Osteoblast (primary cell): Measurements from ENCODE around the gene CHORDC1. TPM values are rescaled to one million over a fixed set of nuclear protein-coding genes. Genes with fewer than 3 reads are reported as not detected.
"Not testable (repeated sequence)": the region's sequence is repeated elsewhere in the genome, so short reads cannot be mapped to it uniquely, and the experiment has no call there.

Experiments
- DNase-seq: peaks from one replicate; pipeline ENCODE4 v3.0.0; 2011; ENCODE audit warnings: low spot score, mixed read lengths; ENCODE audit not compliant: insufficient read length; ENCODE audit errors: missing footprints
- H2AFZ ChIP-seq: 2 replicates; pipeline ENCODE4 v1.6.0; 2011; ENCODE audit warnings: mild to moderate bottlenecking, low read length
- H3K27ac ChIP-seq: 2 replicates; pipeline ENCODE4 v1.5.1; 2011; ENCODE audit warnings: mild to moderate bottlenecking, low read depth, low read length, moderate library complexity
- H3K27me3 ChIP-seq: 2 replicates; pipeline ENCODE4 v1.6.0; 2012; ENCODE audit warnings: mild to moderate bottlenecking, control low read depth, inconsistent platforms, low read length, moderate library complexity; ENCODE audit not compliant: insufficient read depth
- H3K36me3 ChIP-seq: 2 replicates; pipeline ENCODE4 v1.5.1; 2011; ENCODE audit warnings: mild to moderate bottlenecking, low read length, control low read depth, moderate library complexity; ENCODE audit not compliant: insufficient read depth
- H3K4me1 ChIP-seq: 2 replicates; pipeline ENCODE4 v1.5.1; 2011; ENCODE audit warnings: mild to moderate bottlenecking, low read length, control low read depth, moderate library complexity; ENCODE audit not compliant: insufficient read depth
- H3K4me2 ChIP-seq: 2 replicates; pipeline ENCODE4 v1.6.0; 2011; ENCODE audit warnings: mild to moderate bottlenecking, low read length; ENCODE audit not compliant: insufficient read depth
- H3K4me3 ChIP-seq: fragments of 200-600 bp; sonication (generic); 3 replicates; pipeline ENCODE4 v1.5.1; 2012; ENCODE audit warnings: mild to moderate bottlenecking, low read length, inconsistent platforms; ENCODE audit not compliant: insufficient read depth
- H3K79me2 ChIP-seq: 2 replicates; pipeline ENCODE4 v1.6.0; 2012; ENCODE audit warnings: mild to moderate bottlenecking, low read length, control low read depth, inconsistent platforms; ENCODE audit not compliant: insufficient read depth
- H3K9me3 ChIP-seq: 2 replicates; pipeline ENCODE4 v1.5.1; 2011; ENCODE audit warnings: low read depth, low read length, control low read depth
- H4K20me1 ChIP-seq: 2 replicates; pipeline ENCODE4 v1.6.0; 2012; ENCODE audit warnings: mild to moderate bottlenecking, low read length, control low read depth; ENCODE audit not compliant: insufficient read depth
- total RNA-seq: library from RNA; depleted of rRNA; stranded (reverse); fragments of >200 nt; gene quantifications from 2 replicates; pipeline ENCODE4 v1.2.3, GENCODE V29; 2012
- TF ChIP-seq, protein P1 (sequence below): IDR thresholded peaks from 2 replicates; pipeline ENCODE4 v1.5.1; 2011; ENCODE audit warnings: mild to moderate bottlenecking, low read depth, low read length, moderate library complexity; ENCODE audit errors: extremely low read depth

CHORDC1 gene
- total RNA-seq, 1 donor: 17.4 TPM

DNA sequence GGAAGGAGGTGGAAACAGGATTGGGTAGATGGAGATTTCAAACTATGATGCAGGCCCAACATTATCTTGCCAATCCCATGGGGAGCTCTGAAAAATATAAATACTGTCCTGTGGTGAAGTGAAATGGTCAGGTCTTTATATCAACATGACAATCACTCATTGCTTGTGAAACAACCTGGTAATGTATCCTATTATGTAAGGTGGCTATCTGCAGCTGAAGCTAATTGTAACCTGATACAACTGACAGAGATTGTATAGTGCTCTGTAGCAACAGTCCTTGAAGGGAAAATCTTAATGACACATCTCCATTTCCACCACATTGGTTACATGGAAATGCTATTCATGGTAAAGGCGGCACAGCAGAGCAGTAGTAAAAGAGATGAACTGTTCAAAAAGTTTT is 20.7 kb upstream of the CHORDC1 start:
- H3K27ac ChIP-seq: no peak overlapping the region
- no peak overlapping the region for H3K4me2 ChIP-seq
- H3K9me3 ChIP-seq: no peaks in the 10 kb centered on the region
- no peak overlapping the region for H3K4me3 ChIP-seq
- no peaks in the 10 kb centered on the region for H3K36me3 ChIP-seq
- no peak overlapping the region for H2AFZ ChIP-seq
- no peaks in the 10 kb centered on the region for H3K27me3 ChIP-seq
- H4K20me1 ChIP-seq: no peaks in the 10 kb centered on the region
- TF ChIP-seq, protein P1, sequence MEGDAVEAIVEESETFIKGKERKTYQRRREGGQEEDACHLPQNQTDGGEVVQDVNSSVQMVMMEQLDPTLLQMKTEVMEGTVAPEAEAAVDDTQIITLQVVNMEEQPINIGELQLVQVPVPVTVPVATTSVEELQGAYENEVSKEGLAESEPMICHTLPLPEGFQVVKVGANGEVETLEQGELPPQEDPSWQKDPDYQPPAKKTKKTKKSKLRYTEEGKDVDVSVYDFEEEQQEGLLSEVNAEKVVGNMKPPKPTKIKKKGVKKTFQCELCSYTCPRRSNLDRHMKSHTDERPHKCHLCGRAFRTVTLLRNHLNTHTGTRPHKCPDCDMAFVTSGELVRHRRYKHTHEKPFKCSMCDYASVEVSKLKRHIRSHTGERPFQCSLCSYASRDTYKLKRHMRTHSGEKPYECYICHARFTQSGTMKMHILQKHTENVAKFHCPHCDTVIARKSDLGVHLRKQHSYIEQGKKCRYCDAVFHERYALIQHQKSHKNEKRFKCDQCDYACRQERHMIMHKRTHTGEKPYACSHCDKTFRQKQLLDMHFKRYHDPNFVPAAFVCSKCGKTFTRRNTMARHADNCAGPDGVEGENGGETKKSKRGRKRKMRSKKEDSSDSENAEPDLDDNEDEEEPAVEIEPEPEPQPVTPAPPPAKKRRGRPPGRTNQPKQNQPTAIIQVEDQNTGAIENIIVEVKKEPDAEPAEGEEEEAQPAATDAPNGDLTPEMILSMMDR: no peak
- no peaks in the 10 kb centered on the region for H3K4me1 ChIP-seq
- DNase-seq: no peak
- H3K79me2 ChIP-seq: no peaks in the 10 kb centered on the region

DNA sequence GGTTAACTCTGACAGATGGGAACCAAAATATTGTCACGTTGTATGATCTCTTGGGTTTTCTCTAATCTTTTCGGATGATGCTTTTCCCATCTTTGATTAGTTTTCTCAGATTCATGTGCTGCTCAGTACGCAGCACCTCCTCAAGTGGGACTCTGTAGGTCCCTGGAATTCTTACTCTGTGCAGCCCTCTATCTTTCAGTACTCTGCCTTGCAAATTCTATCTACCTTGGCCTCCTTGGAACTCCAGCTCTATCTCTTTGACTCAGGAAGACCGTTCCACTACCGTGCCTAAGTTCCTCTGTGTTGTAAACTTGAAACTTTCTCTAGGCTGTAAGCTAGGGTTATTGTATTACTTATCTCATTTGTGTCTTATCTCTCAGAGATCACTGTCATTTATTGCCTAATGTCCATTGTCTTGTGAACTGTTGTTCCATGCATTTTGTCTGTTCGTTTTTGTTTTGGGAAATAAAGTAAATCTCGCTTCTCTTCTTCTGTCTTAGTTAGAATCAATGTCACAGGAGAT is 20.1 kb upstream of the CHORDC1 start:
- no peaks in the 10 kb centered on the region for H3K79me2 ChIP-seq
- H3K4me1 ChIP-seq: no peaks in the 10 kb centered on the region
- H3K4me3 ChIP-seq: no peak overlapping the region
- no peak for DNase-seq
- H3K27ac ChIP-seq: no peak overlapping the region
- H2AFZ ChIP-seq: no peak overlapping the region
- H4K20me1 ChIP-seq: no peaks in the 10 kb centered on the region
- no peaks in the 10 kb centered on the region for H3K36me3 ChIP-seq
- no peaks in the 10 kb centered on the region for H3K9me3 ChIP-seq
- TF ChIP-seq, protein P1: no peak
- no peak overlapping the region for H3K4me2 ChIP-seq
- no peaks in the 10 kb centered on the region for H3K27me3 ChIP-seq

DNA sequence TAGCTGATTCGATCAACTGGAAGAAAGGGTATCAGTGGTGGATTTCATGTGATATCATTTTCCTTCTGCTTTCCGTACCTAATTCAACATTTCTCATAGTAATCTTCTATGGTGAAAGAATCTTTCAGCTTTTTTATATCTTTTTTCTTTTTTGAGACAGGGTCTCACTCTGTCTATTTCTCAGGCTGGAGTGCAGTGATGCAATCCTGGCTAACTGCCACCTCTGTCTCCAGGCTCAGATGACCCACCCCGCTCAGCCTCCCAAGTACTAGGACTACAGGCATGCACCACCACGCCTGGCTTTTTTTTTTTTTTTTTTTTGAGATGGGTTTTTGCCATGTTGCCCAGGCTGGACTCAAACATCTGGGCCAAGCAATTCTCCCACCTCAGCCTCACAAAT is 18.6 kb upstream of the CHORDC1 start:
- TF ChIP-seq, protein P1: no peak
- H3K9me3 ChIP-seq: no peaks in the 10 kb centered on the region
- H3K27me3 ChIP-seq: no peaks in the 10 kb centered on the region
- H3K27ac ChIP-seq: no peak overlapping the region
- no peaks in the 10 kb centered on the region for H3K4me1 ChIP-seq
- H3K4me2 ChIP-seq: no peak overlapping the region
- no peak overlapping the region for H3K4me3 ChIP-seq
- H4K20me1 ChIP-seq: no peaks in the 10 kb centered on the region
- H3K79me2 ChIP-seq: no peaks in the 10 kb centered on the region
- H3K36me3 ChIP-seq: no peaks in the 10 kb centered on the region
- no peak overlapping the region for H2AFZ ChIP-seq
- no peak for DNase-seq

DNA sequence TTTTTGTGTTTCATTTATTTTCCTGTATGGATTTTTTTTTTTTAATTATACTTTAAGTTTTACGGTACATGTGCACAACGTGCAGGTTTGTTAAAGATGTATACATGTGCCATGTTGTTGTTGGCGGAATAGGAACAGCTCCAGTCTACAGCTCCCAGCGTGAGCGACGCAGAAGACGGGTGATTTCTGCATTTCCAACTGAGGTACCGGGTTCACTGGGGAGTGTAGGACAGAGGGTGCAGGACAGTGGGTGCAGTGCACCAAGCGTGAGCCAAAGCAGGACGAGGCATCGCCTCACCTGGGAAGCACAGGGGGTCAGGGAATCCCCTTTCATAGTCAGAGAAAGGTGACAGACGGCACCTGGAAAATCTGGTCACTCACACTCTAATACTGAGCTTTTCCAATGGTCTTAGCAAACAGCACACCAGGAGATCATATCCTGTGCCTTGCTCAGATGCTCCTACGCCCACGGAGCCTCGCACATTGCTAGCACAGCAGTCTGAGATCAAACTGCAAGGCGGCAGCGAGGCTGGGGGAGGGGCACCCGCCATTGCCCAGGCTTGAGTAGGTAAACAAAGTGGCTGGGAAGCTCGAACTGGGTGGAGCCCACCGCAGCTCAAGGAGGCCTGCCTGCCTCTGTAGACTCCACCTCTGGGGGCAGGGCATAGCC is 17.3 kb upstream of the CHORDC1 start:
- not testable (repeated sequence) for H3K4me2 ChIP-seq, H3K9me3 ChIP-seq

More for the DNA sequence above, 17.3 kb upstream of the CHORDC1 start:
- H3K4me3 ChIP-seq, H3K27me3 ChIP-seq, H3K36me3 ChIP-seq, H2AFZ ChIP-seq, H4K20me1 ChIP-seq, H3K79me2 ChIP-seq, H3K4me1 ChIP-seq, DNase-seq, H3K27ac ChIP-seq: not testable (repeated sequence)
